ENCODE results near the gene FKBP3. TPM values are rescaled to one million over a fixed set of nuclear protein-coding genes. Genes with fewer than 3 reads are reported as not detected.
"Not testable (repeated sequence)": the region's sequence is repeated elsewhere in the genome, so short reads cannot be mapped to it uniquely, and the experiment has no call there.

Gene FKBP3
- polyA plus RNA-seq, 1 experiment, result 105 TPM

GRCh38 chr14:45084946-45085346, 49.3 kb downstream of the FKBP3 start:
- H3K27me3 ChIP-seq (ENCODE audit: control insufficient read depth, insufficient read depth, low read length), result no peaks in the 10 kb centered on the region
- TF ChIP-seq CTCF (IDR thresholded peaks at IDR 0.05; ENCODE audit: low read depth, low read length), result no peak
- DNase-seq (ENCODE audit: low read depth, low spot score), result no peak
- POLR2A ChIA-PET, result no interaction called here
- H3K9me3 ChIP-seq (ENCODE audit: control insufficient read depth, insufficient read depth, low read length), result no peaks in the 10 kb centered on the region
- peak overlapping the region; percentile 83 for H3K4me3 ChIP-seq (ENCODE audit: low read depth, low read length)
- CTCF ChIA-PET, result no interaction called here
- H3K27ac ChIP-seq (ENCODE audit: low read depth, low read length), result no peak overlapping the region

GRCh38 chr14:45083976-45084722, 50.1 kb downstream of the FKBP3 start, which contains the start of gene PRPF39:
Gene PRPF39, plus strand, starts transcription at chr14:45084116. Its CDS starts 11,124 bp downstream, at chr14:45095240.
- no peaks in the 10 kb centered on the region for H3K27me3 ChIP-seq (ENCODE audit: control insufficient read depth, insufficient read depth, low read length)
- H3K27ac ChIP-seq (ENCODE audit: low read depth, low read length), result peak within 1 kb of the TSS; percentile 78
- H3K9me3 ChIP-seq (ENCODE audit: control insufficient read depth, insufficient read depth, low read length), result no peaks in the 10 kb centered on the region
- peak within 1 kb of the TSS; percentile 83 for H3K4me3 ChIP-seq (ENCODE audit: low read depth, low read length)
- peak; percentile 69 for DNase-seq (ENCODE audit: low read depth, low spot score)
- ChIA-PET POLR2A (interaction anchor here (0.9 kb wide), 1 partner anchor 122 kb away, joined by 4 read pairs; the partner anchor contains the start of genes KLHL28 and TOGARAM1), CTCF (no interaction called here)
- no peak for TF ChIP-seq CTCF (IDR thresholded peaks at IDR 0.05; ENCODE audit: low read depth, low read length)

- CTCF ChIA-PET, result no interaction called here
- POLR2A ChIA-PET, result interaction anchor here (0.9 kb wide), 1 partner anchor 122 kb away, joined by 4 read pairs; the partner anchor contains the start of genes KLHL28 and TOGARAM1
Observed at GRCh38 chr14:45083617-45083975, 50.7 kb downstream of the FKBP3 start.

GRCh38 chr14:45082420-45082819, 51.9 kb downstream of the FKBP3 start:
- POLR2A ChIA-PET, result no interaction called here
- TF ChIP-seq CTCF (IDR thresholded peaks at IDR 0.05; ENCODE audit: low read depth, low read length), result no peak
- no peak overlapping the region for H3K4me3 ChIP-seq (ENCODE audit: low read depth, low read length)
- H3K27me3 ChIP-seq (ENCODE audit: control insufficient read depth, insufficient read depth, low read length), result no peaks in the 10 kb centered on the region
- H3K9me3 ChIP-seq (ENCODE audit: control insufficient read depth, insufficient read depth, low read length), result no peaks in the 10 kb centered on the region
- no peak overlapping the region for H3K27ac ChIP-seq (ENCODE audit: low read depth, low read length)
- DNase-seq (ENCODE audit: low read depth, low spot score), result no peak
- CTCF ChIA-PET, result interaction anchor here (0.5 kb wide), 1 partner anchor 13 kb away, joined by 3 read pairs; no protein-coding TSS in a partner anchor

More at GRCh38 chr14:45083617-45083975, 50.7 kb downstream of the FKBP3 start:
- Histone ChIP-seq H3K9me3 (ENCODE audit: control insufficient read depth, insufficient read depth, low read length) (no peaks in the 10 kb centered on the region), H3K27ac (ENCODE audit: low read depth, low read length) (no peak overlapping the region), H3K27me3 (ENCODE audit: control insufficient read depth, insufficient read depth, low read length) (no peaks in the 10 kb centered on the region), H3K4me3 (ENCODE audit: low read depth, low read length) (peak overlapping the region; percentile 83)
- TF ChIP-seq CTCF (IDR thresholded peaks at IDR 0.05; ENCODE audit: low read depth, low read length), result no peak
- DNase-seq (ENCODE audit: low read depth, low spot score), result no peak

GRCh38 chr14:45081096-45081495, 53.2 kb downstream of the FKBP3 start:
- H3K27me3 ChIP-seq (ENCODE audit: control insufficient read depth, insufficient read depth, low read length); DNase-seq (ENCODE audit: low read depth, low spot score); H3K27ac ChIP-seq (ENCODE audit: low read depth, low read length); H3K9me3 ChIP-seq (ENCODE audit: control insufficient read depth, insufficient read depth, low read length); H3K4me3 ChIP-seq (ENCODE audit: low read depth, low read length); CTCF ChIA-PET; POLR2A ChIA-PET: not testable (repeated sequence)

- H3K4me3 ChIP-seq (ENCODE audit: low read depth, low read length); H3K27me3 ChIP-seq (ENCODE audit: control insufficient read depth, insufficient read depth, low read length); H3K9me3 ChIP-seq (ENCODE audit: control insufficient read depth, insufficient read depth, low read length); H3K27ac ChIP-seq (ENCODE audit: low read depth, low read length); DNase-seq (ENCODE audit: low read depth, low spot score); POLR2A ChIA-PET; CTCF ChIA-PET: not testable (repeated sequence)
Observed at GRCh38 chr14:45080416-45080968, 53.8 kb downstream of the FKBP3 start.

Data from AG04450 (cell line).